Naive B cell (primary cell): ENCODE measurements around the gene TMEM53. TPM values are rescaled to one million over a fixed set of nuclear protein-coding genes. Genes with fewer than 3 reads are reported as not detected.
A peak's percentile ranks its signal among the peaks of the same experiment; 100 is the strongest.

ENCODE experiments used
- ATAC-seq, 2 donors: fragments of 150-1000 bp; cut with Tn5 transposase; 2 replicates each; pipeline ENCODE4 v1.10.0; 2021; ENCODE audit warnings: low read depth in 2 of 2, mild to moderate bottlenecking in 2 of 2, moderate library complexity in 2 of 2
- DNase-seq: peaks from one replicate; pipeline ENCODE4 v3.0.0; 2022
- H3K27ac Mint-ChIP-seq, 6 donors: one replicate each; pipeline ENCODE4 v1.8.0; 2020 to 2022; ENCODE audit warnings: mild to moderate bottlenecking in 6 of 6, mixed read lengths in 6 of 6, moderate library complexity in 5 of 6, inconsistent platforms in 2 of 6
- H3K27me3 Mint-ChIP-seq, 3 donors: one replicate each; pipeline ENCODE4 v1.8.0; 2021 to 2022; ENCODE audit warnings: mixed read lengths in 3 of 3, mild to moderate bottlenecking in 1 of 3
- H3K36me3 Mint-ChIP-seq, 2 donors: one replicate each; pipeline ENCODE4 v1.8.0; 2020 to 2022; ENCODE audit warnings: mixed read lengths in 2 of 2, inconsistent platforms in 1 of 2, mild to moderate bottlenecking in 1 of 2
- H3K4me1 Mint-ChIP-seq, 3 donors: one replicate each; pipeline ENCODE4 v1.8.0; 2020 to 2022; ENCODE audit warnings: mixed read lengths in 3 of 3, inconsistent platforms in 1 of 3, mild to moderate bottlenecking in 1 of 3, moderate library complexity in 1 of 3
- H3K4me3 Mint-ChIP-seq, 8 donors: one replicate each; pipeline ENCODE4 v1.8.0; 2020 to 2022; ENCODE audit warnings: mild to moderate bottlenecking in 8 of 8, mixed read lengths in 8 of 8, moderate library complexity in 8 of 8, inconsistent platforms in 2 of 8
- H3K9me3 Mint-ChIP-seq, 7 donors: one replicate each; pipeline ENCODE4 v1.8.0; 2020 to 2022; ENCODE audit warnings: mixed read lengths in 7 of 7, mild to moderate bottlenecking in 5 of 7, inconsistent platforms in 2 of 7, moderate library complexity in 1 of 7
- polyA plus RNA-seq, 6 donors: library from polyadenylated mRNA; unstranded; fragments of 300-500 nt; fragmentation: Illumina TruSeq; gene quantifications; one replicate each; pipeline ENCODE4 v1.2.3, GENCODE V29; 2021; ENCODE audit warnings: low read depth in 6 of 6

The TMEM53 gene
- polyA plus RNA-seq, 6 donors from 2014 or later, result 1.2 to 10.3 (median 7.4) TPM

- Mint-ChIP-seq H3K36me3 (peaks cover 0 to 41% of the 10 kb centered on the region in 2 donors), H3K9me3 (no peaks in the 10 kb centered on the region), H3K27me3 (no peaks in the 10 kb centered on the region), H3K4me1 (peaks cover 5 to 18% (median 6%) of the 10 kb centered on the region in 3 donors), H3K27ac (peak overlapping the region in 3 of 6 donors; percentile 13 to 65 (median 59)), H3K4me3 (no peak overlapping the region)
- no peak for ATAC-seq
- DNase-seq, result no peak
Observed at GRCh38 chr1:44646261-44647110, 27.8 kb downstream of the TMEM53 start.

- Mint-ChIP-seq H3K9me3 (no peaks in the 10 kb centered on the region), H3K4me1 (peaks cover 5 to 13% (median 6%) of the 10 kb centered on the region in 3 donors), H3K4me3 (no peak overlapping the region), H3K36me3 (peaks cover 0 to 41% of the 10 kb centered on the region in 2 donors), H3K27ac (peak overlapping the region in 4 of 6 donors; percentile 28 to 59 (median 40)), H3K27me3 (no peaks in the 10 kb centered on the region)
- ATAC-seq (no peak), DNase-seq (no peak)
Observed at GRCh38 chr1:44645476-44646244, 28.6 kb downstream of the TMEM53 start.

- Mint-ChIP-seq H3K27ac (peak overlapping the region in 1 of 6 donors; percentile 28), H3K36me3 (peaks cover 0 to 41% of the 10 kb centered on the region in 2 donors), H3K4me1 (peaks cover 5 to 13% (median 6%) of the 10 kb centered on the region in 3 donors), H3K9me3 (no peaks in the 10 kb centered on the region), H3K4me3 (no peak overlapping the region), H3K27me3 (no peaks in the 10 kb centered on the region)
- ATAC-seq (no peak), DNase-seq (no peak)
Observed at GRCh38 chr1:44644806-44645205, 29.5 kb downstream of the TMEM53 start.

GRCh38 chr1:44643721-44644334 lies 30.5 kb downstream of the TMEM53 start:
- Mint-ChIP-seq H3K9me3 (no peaks in the 10 kb centered on the region), H3K27me3 (no peaks in the 10 kb centered on the region), H3K27ac (peak overlapping the region in 1 of 6 donors; percentile 84), H3K36me3 (peaks cover 0 to 33% of the 10 kb centered on the region in 2 donors), H3K4me1 (peaks cover 5 to 13% (median 6%) of the 10 kb centered on the region in 3 donors), H3K4me3 (peak overlapping the region in 1 of 8 donors; percentile 17)
- ATAC-seq, result no peak
- no peak for DNase-seq

- peaks cover 0 to 31% of the 10 kb centered on the region in 2 donors for H3K36me3 Mint-ChIP-seq
- ATAC-seq (no peak), DNase-seq (no peak)
- H3K4me3 Mint-ChIP-seq, result no peak overlapping the region
- H3K9me3 Mint-ChIP-seq, result no peaks in the 10 kb centered on the region
- no peaks in the 10 kb centered on the region for H3K27me3 Mint-ChIP-seq
- peaks cover 5 to 13% (median 6%) of the 10 kb centered on the region in 3 donors for H3K4me1 Mint-ChIP-seq
- peak overlapping the region in 1 of 6 donors; percentile 45 for H3K27ac Mint-ChIP-seq
Observed at GRCh38 chr1:44642925-44643324, 31.4 kb downstream of the TMEM53 start.

- ATAC-seq, result no peak
- peaks cover 5 to 13% (median 6%) of the 10 kb centered on the region in 3 donors for H3K4me1 Mint-ChIP-seq
- no peak for DNase-seq
- no peaks in the 10 kb centered on the region for H3K9me3 Mint-ChIP-seq
- H3K36me3 Mint-ChIP-seq, result peaks cover 0 to 31% of the 10 kb centered on the region in 2 donors
- no peak overlapping the region for H3K4me3 Mint-ChIP-seq
- H3K27ac Mint-ChIP-seq, result peak overlapping the region in 2 of 6 donors; percentile 45 to 72
- no peaks in the 10 kb centered on the region for H3K27me3 Mint-ChIP-seq
Observed at GRCh38 chr1:44642255-44642654, 32.0 kb downstream of the TMEM53 start.

- Mint-ChIP-seq H3K4me1 (peaks cover 6 to 13% (median 8%) of the 10 kb centered on the region in 3 donors), H3K36me3 (peaks cover 0 to 31% of the 10 kb centered on the region in 2 donors), H3K4me3 (peak overlapping the region in 1 of 8 donors; percentile 50), H3K9me3 (no peaks in the 10 kb centered on the region), H3K27ac (peak overlapping the region in 3 of 6 donors; percentile 9 to 59 (median 45)), H3K27me3 (no peaks in the 10 kb centered on the region)
- DNase-seq (no peak), ATAC-seq (no peak)
Observed at GRCh38 chr1:44641126-44642102, 32.9 kb downstream of the TMEM53 start.

GRCh38 chr1:44640200-44640853 lies 34.0 kb downstream of the TMEM53 start:
- H3K36me3 Mint-ChIP-seq, result peaks cover 0 to 31% of the 10 kb centered on the region in 2 donors

GRCh38 chr1:44637702-44638411 lies 36.4 kb downstream of the TMEM53 start:
- H3K36me3 Mint-ChIP-seq, result peaks cover 0 to 10% of the 10 kb centered on the region in 2 donors
- DNase-seq, result no peak
- no peak overlapping the region for H3K4me3 Mint-ChIP-seq
- peak overlapping the region in 5 of 6 donors; percentile 15 to 81 (median 52) for H3K27ac Mint-ChIP-seq
- H3K4me1 Mint-ChIP-seq, result peaks cover 29% of the 10 kb centered on the region in 3 donors
- H3K9me3 Mint-ChIP-seq, result no peaks in the 10 kb centered on the region
- no peak for ATAC-seq
- H3K27me3 Mint-ChIP-seq, result no peaks in the 10 kb centered on the region

More at GRCh38 chr1:44640200-44640853, 34.0 kb downstream of the TMEM53 start:
- no peak for ATAC-seq
- Mint-ChIP-seq H3K4me3 (no peak overlapping the region), H3K4me1 (peaks cover 6 to 17% (median 16%) of the 10 kb centered on the region in 3 donors), H3K27ac (peak overlapping the region in 3 of 6 donors; percentile 22 to 59 (median 56)), H3K27me3 (no peaks in the 10 kb centered on the region), H3K9me3 (no peaks in the 10 kb centered on the region)
- DNase-seq, result no peak

GRCh38 chr1:44636688-44637598 lies 37.3 kb downstream of the TMEM53 start:
- no peak overlapping the region for H3K4me3 Mint-ChIP-seq
- peak overlapping the region in 1 of 6 donors; percentile 47 for H3K27ac Mint-ChIP-seq
- H3K9me3 Mint-ChIP-seq, result no peaks in the 10 kb centered on the region
- no peaks in the 10 kb centered on the region for H3K27me3 Mint-ChIP-seq
- no peak for ATAC-seq
- peaks cover 25 to 35% (median 31%) of the 10 kb centered on the region in 3 donors for H3K4me1 Mint-ChIP-seq
- peaks cover 0 to 2% of the 10 kb centered on the region in 2 donors for H3K36me3 Mint-ChIP-seq
- DNase-seq, result no peak
